OCI-LY7 (cell line): ENCODE results near the gene COL23A1.

ENCODE experiments used
- EZH2phosphoT487 ChIP-seq: fragments of 200-600 bp; sonication (generic); IDR thresholded peaks from 2 replicates; pipeline ENCODE4 v1.6.1; 2018; ENCODE audit warnings: low read depth, borderline replicate concordance, mild to moderate bottlenecking, mixed run types, antibody characterized with exemption, low read length, moderate library complexity, mixed read lengths
- TF ChIP-seq, protein P1 (sequence below): fragments of 200-600 bp; sonication (generic); conservative IDR thresholded peaks from 2 replicates; pipeline ENCODE4 v1.5.1; 2014; ENCODE audit warnings: mild to moderate bottlenecking, antibody characterized with exemption, low read length, moderate library complexity, mixed read lengths

DNA sequence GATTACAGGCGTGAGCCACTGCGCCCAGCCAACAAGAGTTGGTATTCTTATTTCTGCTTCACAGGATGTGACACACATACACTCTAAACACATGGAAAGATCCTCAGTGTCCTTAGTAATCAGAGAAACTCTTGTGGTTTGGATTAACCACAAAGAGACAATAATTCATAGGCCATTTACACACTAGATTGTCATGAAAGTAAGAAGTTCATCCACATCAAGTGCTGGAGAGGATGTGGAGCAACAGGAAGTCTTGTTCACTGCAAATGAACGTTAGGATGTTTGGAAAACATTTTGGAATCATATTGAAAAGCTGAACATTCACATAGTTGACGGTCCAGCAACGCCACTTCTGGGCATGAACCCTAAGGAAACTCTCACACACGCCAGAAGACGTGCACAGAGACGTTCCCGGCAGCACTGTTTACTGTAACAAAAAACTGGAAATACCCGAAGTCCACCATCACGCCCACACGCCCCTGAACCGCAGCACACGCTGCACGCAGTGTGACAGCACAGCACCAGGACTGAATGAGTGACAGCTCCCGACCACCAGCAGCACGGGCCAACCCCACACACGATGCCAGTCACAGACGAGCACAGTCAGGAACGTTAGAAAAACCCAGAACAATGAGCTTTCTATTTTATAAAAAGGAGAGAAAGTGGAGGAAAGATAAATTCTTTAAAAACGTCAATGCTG, 87.6 kb downstream of the COL23A1 start:
- TF ChIP-seq, protein P1, sequence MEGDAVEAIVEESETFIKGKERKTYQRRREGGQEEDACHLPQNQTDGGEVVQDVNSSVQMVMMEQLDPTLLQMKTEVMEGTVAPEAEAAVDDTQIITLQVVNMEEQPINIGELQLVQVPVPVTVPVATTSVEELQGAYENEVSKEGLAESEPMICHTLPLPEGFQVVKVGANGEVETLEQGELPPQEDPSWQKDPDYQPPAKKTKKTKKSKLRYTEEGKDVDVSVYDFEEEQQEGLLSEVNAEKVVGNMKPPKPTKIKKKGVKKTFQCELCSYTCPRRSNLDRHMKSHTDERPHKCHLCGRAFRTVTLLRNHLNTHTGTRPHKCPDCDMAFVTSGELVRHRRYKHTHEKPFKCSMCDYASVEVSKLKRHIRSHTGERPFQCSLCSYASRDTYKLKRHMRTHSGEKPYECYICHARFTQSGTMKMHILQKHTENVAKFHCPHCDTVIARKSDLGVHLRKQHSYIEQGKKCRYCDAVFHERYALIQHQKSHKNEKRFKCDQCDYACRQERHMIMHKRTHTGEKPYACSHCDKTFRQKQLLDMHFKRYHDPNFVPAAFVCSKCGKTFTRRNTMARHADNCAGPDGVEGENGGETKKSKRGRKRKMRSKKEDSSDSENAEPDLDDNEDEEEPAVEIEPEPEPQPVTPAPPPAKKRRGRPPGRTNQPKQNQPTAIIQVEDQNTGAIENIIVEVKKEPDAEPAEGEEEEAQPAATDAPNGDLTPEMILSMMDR, result no peak
- no peak for TF ChIP-seq EZH2phosphoT487
